NCI-H2107 (cell line): ENCODE results near the gene IVD.

ENCODE experiments used
- DNase-seq: peaks from one replicate; lab custom pipeline; 2025; lab: John Stamatoyannopoulos, UW

IVD gene

GRCh38 chr15:40405501-40406381 lies at the start of gene IVD:
Gene IVD, plus strand, starts transcription at chr15:40405795. Its CDS starts 33 bp downstream, at chr15:40405828.
- peak; percentile 90 for DNase-seq

DNA sequence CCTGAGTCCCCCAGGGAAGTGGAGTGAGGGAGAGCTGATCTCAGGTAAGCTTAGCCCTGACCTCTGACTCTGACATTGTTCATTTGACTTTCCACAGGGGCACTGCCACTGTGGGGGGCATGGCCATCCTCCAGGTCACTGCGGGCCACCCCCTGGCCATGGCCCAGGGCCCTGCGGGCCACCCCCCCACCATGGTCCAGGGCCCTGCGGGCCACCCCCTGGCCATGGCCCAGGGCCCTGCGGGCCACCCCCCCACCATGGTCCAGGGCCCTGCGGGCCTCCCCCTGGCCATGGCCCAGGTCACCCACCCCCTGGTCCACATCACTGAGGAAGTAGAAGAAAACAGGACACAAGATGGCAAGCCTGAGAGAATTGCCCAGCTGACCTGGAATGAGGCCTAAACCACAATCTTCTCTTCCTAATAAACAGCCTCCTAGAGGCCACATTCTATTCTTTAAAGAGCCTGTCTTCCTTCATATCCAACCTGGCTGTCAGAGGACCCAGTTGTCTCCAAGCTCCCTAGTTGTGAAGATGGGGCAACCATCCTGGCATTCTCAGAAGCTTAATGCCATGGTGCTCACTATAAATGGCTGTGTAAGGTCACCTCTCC lies 49.5 kb upstream of the IVD start:
- DNase-seq, result no peak

GRCh38 chr15:40357246-40357645 lies 48.3 kb upstream of the IVD start:
- no peak for DNase-seq

- DNase-seq, result peak; percentile 28
Measured at GRCh38 chr15:40357723-40358470, 47.7 kb upstream of the IVD start, which contains the start of gene DISP2. Gene DISP2, plus strand, starts transcription at chr15:40358219. Its CDS starts 103 bp downstream, at chr15:40358322.

- no peak for DNase-seq
Measured at GRCh38 chr15:40358471-40359353, 46.9 kb upstream of the IVD start.

DNA sequence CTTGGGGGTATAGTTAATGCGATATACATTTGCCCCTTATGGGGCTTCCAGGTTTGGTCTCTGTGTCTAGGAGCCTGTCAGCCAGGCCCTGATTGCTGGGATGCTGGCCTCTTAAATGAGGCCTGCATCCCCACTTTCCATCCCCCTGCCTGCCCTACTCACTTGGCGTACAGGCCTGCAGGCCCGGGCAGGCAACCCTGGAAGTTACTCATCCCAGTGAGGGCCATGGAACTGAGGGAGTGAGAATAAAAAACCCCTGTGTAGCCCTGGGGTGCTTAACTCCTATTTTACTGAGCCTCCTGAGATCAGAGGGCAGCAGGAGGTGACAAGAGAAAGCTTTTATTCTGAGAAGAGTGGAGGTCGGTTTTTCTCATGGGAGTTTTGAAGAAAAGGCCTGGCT lies 45.6 kb upstream of the IVD start:
- no peak for DNase-seq

GRCh38 chr15:40361640-40362039 lies 44.0 kb upstream of the IVD start:
- no peak for DNase-seq

DNA sequence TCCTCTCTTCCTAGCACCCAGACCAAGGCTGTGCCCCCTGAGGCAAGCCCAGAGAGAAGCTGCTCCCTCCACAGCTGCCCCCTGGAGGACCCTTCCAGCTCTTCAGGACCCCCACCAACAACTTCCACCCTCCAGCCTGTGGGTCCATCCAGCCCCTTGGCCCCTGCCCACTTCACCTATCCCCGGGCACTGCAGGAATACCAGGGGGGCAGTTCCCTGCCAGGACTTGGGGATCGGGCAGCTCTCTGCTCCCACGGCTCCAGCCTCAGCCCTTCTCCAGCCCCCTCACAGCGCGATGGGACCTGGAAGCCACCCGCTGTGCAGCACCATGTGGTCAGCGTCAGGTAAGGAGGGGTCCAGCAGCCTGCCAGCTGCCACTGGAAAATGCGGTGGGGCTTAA lies 42.0 kb upstream of the IVD start:
- DNase-seq, result no peak

GRCh38 chr15:40364251-40364650 lies 41.3 kb upstream of the IVD start:
- no peak for DNase-seq

GRCh38 chr15:40365016-40365415 lies 40.6 kb upstream of the IVD start:
- no peak for DNase-seq

DNA sequence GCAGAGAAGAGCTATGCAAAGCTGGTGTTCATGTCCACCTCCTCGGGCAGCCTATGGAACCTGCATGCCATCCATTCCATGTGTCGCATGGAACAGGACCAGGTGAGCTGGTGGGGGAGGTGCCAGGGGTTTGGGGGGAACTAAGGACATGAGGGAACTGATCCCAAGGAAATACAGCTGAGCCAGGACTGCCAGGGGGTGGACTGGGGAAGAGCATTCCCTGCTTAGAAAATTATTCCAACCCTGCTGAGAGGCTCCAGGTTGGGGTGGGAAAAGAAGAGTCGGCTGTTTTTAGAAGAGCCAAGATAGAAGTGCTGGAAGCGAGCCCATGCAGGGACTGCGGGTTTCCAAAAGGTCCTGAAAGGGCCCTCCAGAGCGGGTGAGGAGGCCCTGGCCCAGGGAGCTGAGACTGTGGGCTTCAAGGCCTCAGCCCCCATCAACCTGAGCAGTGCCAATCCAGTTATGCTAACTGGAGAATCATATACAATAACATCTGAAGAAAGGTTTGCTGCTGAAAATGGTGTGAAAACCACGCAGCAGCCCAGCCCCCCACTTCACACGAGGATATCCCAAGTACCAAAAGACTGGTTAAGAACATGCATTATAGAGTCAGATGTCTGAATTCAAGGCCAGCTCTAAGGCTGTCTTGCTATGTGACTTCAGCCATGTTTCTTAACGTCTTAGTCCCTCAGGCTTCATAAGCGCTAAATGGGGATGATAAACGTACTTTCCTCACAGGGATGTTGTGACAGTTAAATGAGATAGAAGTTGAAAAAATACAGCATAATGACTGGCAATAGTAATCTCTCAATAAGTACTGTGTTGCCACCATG lies 39.8 kb upstream of the IVD start:
- DNase-seq, result no peak

- no peak for DNase-seq
Measured at GRCh38 chr15:40366457-40367370, 38.9 kb upstream of the IVD start.

DNA sequence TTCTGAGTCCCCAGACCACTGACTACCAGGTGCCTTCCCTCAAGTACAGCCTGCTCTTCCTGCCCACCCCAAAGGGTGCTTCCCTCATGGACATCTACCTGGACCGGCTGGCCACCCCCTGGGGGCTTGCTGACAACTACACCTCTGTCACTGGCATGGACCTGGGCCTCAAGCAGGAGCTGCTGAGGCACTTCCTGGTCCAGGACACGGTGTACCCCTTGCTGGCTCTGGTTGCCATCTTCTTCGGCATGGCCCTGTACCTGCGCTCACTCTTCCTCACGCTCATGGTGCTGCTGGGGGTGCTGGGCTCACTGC lies 38.3 kb upstream of the IVD start:
- no peak for DNase-seq

GRCh38 chr15:40367686-40368611 lies 37.6 kb upstream of the IVD start:
- DNase-seq, result peak; percentile 76

DNA sequence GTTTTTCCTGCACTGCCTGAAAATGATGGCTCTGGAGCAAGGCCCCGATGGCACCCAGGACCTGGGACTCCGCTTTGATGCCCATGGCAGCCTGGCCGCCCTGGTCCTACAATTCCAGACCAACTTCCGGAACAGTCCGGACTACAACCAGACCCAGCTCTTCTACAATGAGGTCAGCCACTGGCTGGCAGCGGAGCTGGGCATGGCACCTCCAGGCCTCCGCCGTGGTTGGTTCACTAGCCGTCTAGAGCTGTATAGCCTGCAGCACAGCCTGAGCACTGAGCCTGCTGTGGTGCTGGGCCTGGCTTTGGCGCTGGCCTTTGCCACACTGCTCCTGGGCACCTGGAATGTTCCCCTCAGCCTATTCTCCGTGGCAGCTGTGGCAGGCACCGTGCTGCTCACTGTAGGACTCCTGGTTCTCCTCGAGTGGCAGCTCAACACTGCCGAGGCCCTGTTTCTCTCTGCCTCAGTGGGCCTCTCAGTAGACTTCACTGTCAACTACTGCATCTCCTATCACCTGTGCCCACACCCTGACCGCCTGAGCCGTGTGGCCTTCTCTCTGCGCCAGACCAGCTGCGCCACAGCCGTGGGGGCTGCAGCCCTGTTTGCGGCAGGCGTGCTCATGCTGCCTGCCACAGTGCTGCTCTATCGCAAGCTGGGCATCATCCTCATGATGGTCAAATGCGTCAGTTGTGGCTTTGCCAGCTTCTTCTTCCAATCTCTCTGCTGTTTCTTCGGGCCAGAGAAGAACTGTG lies 36.7 kb upstream of the IVD start:
- DNase-seq, result no peak

DNA sequence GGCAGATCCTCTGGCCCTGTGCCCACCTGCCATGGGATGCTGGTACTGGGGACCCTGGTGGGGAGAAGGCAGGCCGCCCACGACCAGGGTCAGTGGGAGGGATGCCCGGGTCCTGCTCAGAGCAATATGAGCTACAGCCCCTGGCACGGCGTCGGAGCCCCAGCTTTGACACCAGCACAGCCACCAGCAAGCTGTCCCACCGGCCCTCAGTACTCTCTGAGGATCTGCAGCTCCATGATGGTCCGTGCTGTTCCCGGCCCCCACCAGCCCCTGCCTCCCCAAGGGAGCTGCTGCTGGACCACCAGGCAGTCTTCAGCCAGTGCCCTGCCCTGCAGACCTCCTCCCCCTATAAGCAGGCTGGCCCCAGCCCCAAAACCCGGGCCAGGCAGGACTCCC lies 36.1 kb upstream of the IVD start:
- no peak for DNase-seq

DNA sequence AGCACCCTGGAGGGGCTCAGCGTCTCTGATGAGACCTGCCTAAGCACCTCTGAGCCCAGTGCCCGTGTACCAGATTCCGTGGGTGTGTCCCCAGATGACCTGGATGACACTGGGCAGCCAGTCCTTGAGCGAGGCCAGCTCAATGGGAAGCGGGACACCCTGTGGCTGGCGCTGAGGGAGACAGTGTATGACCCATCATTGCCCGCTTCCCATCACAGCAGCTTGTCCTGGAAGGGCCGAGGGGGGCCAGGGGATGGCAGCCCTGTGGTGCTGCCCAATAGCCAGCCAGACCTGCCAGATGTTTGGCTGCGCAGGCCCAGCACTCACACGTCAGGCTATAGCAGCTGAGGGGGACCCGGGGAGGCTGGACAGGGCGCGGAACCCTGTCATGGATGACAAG lies 35.6 kb upstream of the IVD start:
- DNase-seq, result no peak

- no peak for DNase-seq
Measured at GRCh38 chr15:40372981-40373380, 32.6 kb upstream of the IVD start.
